Pancreas (tissue), 10 donors: ENCODE data around the gene TCF4. TPM values are rescaled to one million over a fixed set of nuclear protein-coding genes. Genes with fewer than 3 reads are reported as not detected.

Source experiments
- ATAC-seq, 4 donors: fragments of 200-7000 bp; cut with Tn5 transposase; one replicate each; pipeline versions ENCODE4 v1.8.0 to v1.9.1; 2020; ENCODE audit warnings: mild to moderate bottlenecking in 4 of 4, moderate library complexity in 4 of 4
- DNase-seq, 6 donors: peaks; one replicate each; pipeline ENCODE4 v3.0.0-alpha.2; 2020
- FAIRE-seq: peaks from 2 replicates; lab custom pipeline; 2012; peaks lifted over from hg19 to GRCh38; lab: Jason Lieb, UNC
- H3K27ac ChIP-seq, 4 donors: fragments of 200-600 bp; sonication (generic); 1 replicate in 3 of 4; 2 replicates in 1 of 4; pipeline versions ENCODE4 v1.5.0 to v1.8.0; 2020
- H3K27me3 ChIP-seq, 4 donors: fragments of 200-600 bp; one replicate each; pipeline ENCODE4 v1.8.0; 2021
- H3K36me3 ChIP-seq, 3 donors: fragments of 200-600 bp; sonication (generic) in 1 of 3; one replicate each; pipeline versions ENCODE4 v1.5.0 to v1.8.0; 2020 to 2021
- H3K4me1 ChIP-seq, 3 donors: fragments of 200-600 bp; one replicate each; pipeline ENCODE4 v1.8.0; 2021
- H3K4me3 ChIP-seq, 4 donors: fragments of 200-600 bp; sonication (generic) in 2 of 4; one replicate each; pipeline versions ENCODE4 v1.5.0 to v1.8.0; 2020 to 2021
- H3K9me3 ChIP-seq, 4 donors: fragments of 200-600 bp; one replicate each; pipeline ENCODE4 v1.8.0; 2021
- WGBS, 2 donors: extraction: QIAGEN DNeasy Blood & Tissue Kit; methylation state at CpG; one replicate each; pipeline ENCODE4 v1.1.7; 2013; 5-methylcytosine and 5-hydroxymethylcytosine counted together
- intact Hi-C, 3 donors: fragments of 100-400 bp; cut with DNase I; formaldehyde crosslinking; loops; one replicate each; pipeline versions ENCODE4 v1.11.1 to v1.14.2; 2022
- polyA plus RNA-seq, 2 donors: library from polyadenylated mRNA; stranded (reverse); fragments of 200-250 nt; gene quantifications; one replicate each; pipeline ENCODE4 v1.2.3, GENCODE V29; 2013
- total RNA-seq, 6 donors: library from RNA; stranded (reverse); fragmentation: NEBNext Ultra II Directional in 4 of 6; extraction: Animal tissue kit (Norgen Biotek cat#: 25700) in 4 of 6; gene quantifications; one replicate each; pipeline versions ENCODE4 v1.2.1 to v1.2.4, GENCODE V29; 2021 to 2023
- TF ChIP-seq, protein P1 (sequence below), 4 donors: fragments of 200-600 bp; sonication (generic) in 3 of 4; IDR thresholded peaks; one replicate each; pipeline versions ENCODE4 v1.5.0 to v1.8.0; 2021; ENCODE audit warnings: antibody characterized with exemption in 4 of 4
- donor health status: healthy with polysubstance abuse.
- donor health status: DM: no; HTN: no; CAD: no; lungs with moderate emphysema.
- donor health status: DM: no; HTN: no; CAD: no.
- donor health status: control.
- donor health status: control.
- donor health status: Bipolar disorder and iron deficiency.
- donor health status: DM: yes; HTN: yes; CAD: no.
- donor health status: DM: no; HTN: no; CAD: no.
- donor health status: DM: no; HTN: no; CAD: no.
- donor health status: DM: yes; HTN: yes; CAD: no.

TCF4 gene
- total and polyA plus RNA-seq, 8 donors = 4.4 to 27.9 (median 10.5) TPM

- DNase-seq (no peak), ATAC-seq (no peak), FAIRE-seq (no peak)
- Histone ChIP-seq H3K9me3 (no peaks in the 10 kb centered on the region), H3K4me3 (no peak overlapping the region), H3K27me3 (no peaks in the 10 kb centered on the region), H3K27ac (no peak overlapping the region), H3K4me1 (no peaks in the 10 kb centered on the region), H3K36me3 (no peaks in the 10 kb centered on the region)
- intact Hi-C loops = no loop called here
- TF ChIP-seq, protein P1, sequence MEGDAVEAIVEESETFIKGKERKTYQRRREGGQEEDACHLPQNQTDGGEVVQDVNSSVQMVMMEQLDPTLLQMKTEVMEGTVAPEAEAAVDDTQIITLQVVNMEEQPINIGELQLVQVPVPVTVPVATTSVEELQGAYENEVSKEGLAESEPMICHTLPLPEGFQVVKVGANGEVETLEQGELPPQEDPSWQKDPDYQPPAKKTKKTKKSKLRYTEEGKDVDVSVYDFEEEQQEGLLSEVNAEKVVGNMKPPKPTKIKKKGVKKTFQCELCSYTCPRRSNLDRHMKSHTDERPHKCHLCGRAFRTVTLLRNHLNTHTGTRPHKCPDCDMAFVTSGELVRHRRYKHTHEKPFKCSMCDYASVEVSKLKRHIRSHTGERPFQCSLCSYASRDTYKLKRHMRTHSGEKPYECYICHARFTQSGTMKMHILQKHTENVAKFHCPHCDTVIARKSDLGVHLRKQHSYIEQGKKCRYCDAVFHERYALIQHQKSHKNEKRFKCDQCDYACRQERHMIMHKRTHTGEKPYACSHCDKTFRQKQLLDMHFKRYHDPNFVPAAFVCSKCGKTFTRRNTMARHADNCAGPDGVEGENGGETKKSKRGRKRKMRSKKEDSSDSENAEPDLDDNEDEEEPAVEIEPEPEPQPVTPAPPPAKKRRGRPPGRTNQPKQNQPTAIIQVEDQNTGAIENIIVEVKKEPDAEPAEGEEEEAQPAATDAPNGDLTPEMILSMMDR (IDR thresholded peaks at IDR 0.05) = no peak
These were observed 206.7 kb downstream of the TCF4 start for GRCh38 chr18:55381277-55381676.

GRCh38 chr18:55380589-55380988 lies 207.4 kb downstream of the TCF4 start:
- Histone ChIP-seq H3K27ac (no peak overlapping the region), H3K27me3 (no peaks in the 10 kb centered on the region), H3K4me1 (no peaks in the 10 kb centered on the region), H3K36me3 (no peaks in the 10 kb centered on the region), H3K4me3 (no peak overlapping the region), H3K9me3 (no peaks in the 10 kb centered on the region)
- intact Hi-C loops = no loop called here
- ATAC-seq = no peak
- FAIRE-seq = no peak
- TF ChIP-seq, protein P1 (IDR thresholded peaks at IDR 0.05) = no peak
- no peak for DNase-seq
- 91 to 95% methylated on average over 7 of the region's 7 CpGs for WGBS, 2 donors

DNA sequence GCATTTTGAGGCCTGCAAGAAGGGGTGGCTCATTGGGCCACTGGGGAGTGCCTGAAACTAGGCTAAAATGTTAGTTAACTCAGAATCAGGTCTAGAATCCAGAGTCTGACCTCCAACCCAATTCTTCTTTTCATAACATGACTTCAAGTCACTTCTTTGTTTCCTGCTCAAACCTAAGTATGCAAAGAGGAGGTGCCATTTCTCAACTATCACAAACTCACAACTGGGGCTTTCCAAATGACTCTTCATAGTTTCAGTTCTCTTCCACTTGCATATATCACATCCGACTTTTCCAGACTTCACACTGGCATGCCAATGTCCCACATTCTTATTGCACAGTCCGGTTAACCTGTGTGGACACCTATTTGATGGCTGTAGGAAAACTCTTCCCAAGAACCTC lies 211.6 kb downstream of the TCF4 start:
- TF ChIP-seq, protein P1 (IDR thresholded peaks at IDR 0.05) = no peak
- ATAC-seq = no peak
- no peaks in the 10 kb centered on the region for H3K36me3 ChIP-seq
- no peak overlapping the region for H3K27ac ChIP-seq
- 82 to 88% methylated on average over 2 of the region's 2 CpGs for WGBS, 2 donors
- H3K4me3 ChIP-seq = no peak overlapping the region
- H3K27me3 ChIP-seq = no peaks in the 10 kb centered on the region
- DNase-seq = no peak
- no peak for FAIRE-seq
- H3K9me3 ChIP-seq = no peaks in the 10 kb centered on the region
- H3K4me1 ChIP-seq = no peaks in the 10 kb centered on the region
- intact Hi-C loops = no loop called here

DNA sequence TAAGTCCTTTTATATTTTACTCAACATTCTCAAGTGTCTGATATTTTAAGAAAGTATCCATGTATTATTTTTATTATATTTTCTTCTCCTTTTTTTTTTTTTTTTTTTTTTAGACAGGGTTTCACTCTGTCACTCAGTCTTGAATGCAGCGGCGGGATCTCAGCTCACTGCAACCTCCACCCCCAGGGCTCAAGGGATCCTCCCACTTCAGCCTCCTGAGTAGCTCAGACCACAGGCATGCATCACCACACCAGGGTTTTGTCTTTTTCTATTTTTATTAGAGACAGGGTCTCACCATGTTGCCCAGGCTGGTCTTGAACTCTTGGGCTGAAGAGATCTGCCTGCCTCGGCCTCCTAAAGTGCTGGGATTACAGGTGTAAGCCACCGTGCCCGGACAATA lies 212.1 kb downstream of the TCF4 start:
- TF ChIP-seq, protein P1 (IDR thresholded peaks at IDR 0.05) = no peak
- 96 to 99% methylated on average over 5 of the region's 5 CpGs for WGBS, 2 donors
- intact Hi-C loops = no loop called here

GRCh38 chr18:55374741-55375140 lies 213.3 kb downstream of the TCF4 start:
- Histone ChIP-seq H3K27ac (no peak overlapping the region), H3K4me1 (no peaks in the 10 kb centered on the region), H3K27me3 (no peaks in the 10 kb centered on the region), H3K4me3 (no peak overlapping the region), H3K9me3 (no peaks in the 10 kb centered on the region), H3K36me3 (no peaks in the 10 kb centered on the region)
- DNase-seq (no peak), ATAC-seq (no peak), FAIRE-seq (no peak)
- WGBS, 2 donors = 79 to 93% methylated on average over 1 of the region's 1 CpG
- TF ChIP-seq, protein P1 (IDR thresholded peaks at IDR 0.05) = no peak
- intact Hi-C loops = no loop called here

More for the DNA sequence above, 212.1 kb downstream of the TCF4 start:
- Histone ChIP-seq H3K4me3 (no peak overlapping the region), H3K27ac (no peak overlapping the region), H3K9me3 (no peaks in the 10 kb centered on the region), H3K4me1 (no peaks in the 10 kb centered on the region), H3K27me3 (no peaks in the 10 kb centered on the region), H3K36me3 (no peaks in the 10 kb centered on the region)
- no peak for DNase-seq
- no peak for FAIRE-seq
- ATAC-seq = no peak
